GM23248 (cell line): ENCODE measurements around the gene R3HDML. TPM values are rescaled to one million over a fixed set of nuclear protein-coding genes. Genes with fewer than 3 reads are reported as not detected.
A peak's percentile ranks its signal among the peaks of the same experiment; 100 is the strongest.

Source experiments
- DNase-seq: peaks from one replicate; pipeline ENCODE4 v3.0.0-alpha.2; 2015
- H2AFZ ChIP-seq: fragments of 200-600 bp; sonication (generic); 2 replicates; pipeline ENCODE4 v1.6.1; 2016; ENCODE audit warnings: antibody characterized with exemption
- H3F3A ChIP-seq: fragments of 200-600 bp; sonication (generic); 2 replicates; pipeline ENCODE4 v1.6.1; 2016; ENCODE audit warnings: mild to moderate bottlenecking, antibody characterized with exemption, mixed run types; ENCODE audit not compliant: insufficient read depth
- H3K27ac ChIP-seq: fragments of 200-600 bp; sonication (generic); 2 replicates; pipeline ENCODE4 v1.5.1; 2016; ENCODE audit warnings: mild to moderate bottlenecking
- H3K27me3 ChIP-seq: fragments of 200-600 bp; sonication (generic); replicated peaks from 2 replicates; pipeline ENCODE4 v1.6.1; 2016; ENCODE audit warnings: mild to moderate bottlenecking; ENCODE audit not compliant: insufficient read depth
- H3K36me3 ChIP-seq: fragments of 200-600 bp; sonication (generic); 2 replicates; pipeline ENCODE4 v1.6.1; 2016; ENCODE audit warnings: low read depth, mild to moderate bottlenecking
- H3K4me1 ChIP-seq: fragments of 200-600 bp; sonication (generic); 2 replicates; pipeline ENCODE4 v1.6.1; 2016; ENCODE audit warnings: mild to moderate bottlenecking; ENCODE audit not compliant: insufficient read depth
- H3K4me2 ChIP-seq: fragments of 200-600 bp; sonication (generic); one replicate; pipeline ENCODE4 v1.6.1; 2016; ENCODE audit warnings: mild to moderate bottlenecking; ENCODE audit not compliant: unreplicated experiment
- H3K4me3 ChIP-seq: fragments of 200-600 bp; sonication (generic); 2 replicates; pipeline ENCODE4 v1.5.1; 2016; ENCODE audit warnings: mild to moderate bottlenecking
- H3K79me2 ChIP-seq: fragments of 200-600 bp; sonication (generic); 2 replicates; pipeline ENCODE4 v1.6.1; 2016; ENCODE audit warnings: mild to moderate bottlenecking; ENCODE audit not compliant: insufficient read depth
- H3K9ac ChIP-seq: fragments of 200-600 bp; sonication (generic); 2 replicates; pipeline ENCODE4 v1.6.1; 2016; ENCODE audit warnings: mild to moderate bottlenecking
- H3K9me2 ChIP-seq: fragments of 200-600 bp; sonication (generic); 2 replicates; pipeline ENCODE4 v1.6.1; 2016; ENCODE audit warnings: mixed run types, mild to moderate bottlenecking, moderate library complexity; ENCODE audit not compliant: insufficient read depth
- H3K9me3 ChIP-seq: fragments of 200-600 bp; sonication (generic); one replicate; pipeline ENCODE4 v1.6.1; 2017; ENCODE audit warnings: low read depth
- H4K20me1 ChIP-seq: fragments of 200-600 bp; sonication (generic); 2 replicates; pipeline ENCODE4 v1.6.0; 2016; ENCODE audit not compliant: insufficient read depth
- EZH2 ChIP-seq: fragments of 200-600 bp; sonication (generic); IDR thresholded peaks from 2 replicates; pipeline ENCODE4 v1.6.1; 2018; ENCODE audit warnings: antibody characterized with exemption, mild to moderate bottlenecking; ENCODE audit not compliant: insufficient read depth, poor library complexity, severe bottlenecking
- EZH2phosphoT487 ChIP-seq: fragments of 200-600 bp; sonication (generic); IDR thresholded peaks from 2 replicates; pipeline ENCODE4 v1.6.1; 2018; ENCODE audit warnings: antibody characterized with exemption, moderate library complexity, mild to moderate bottlenecking, low read depth; ENCODE audit not compliant: insufficient read depth
- WGBS, 2 experiments: methylation state at CpG; one replicate each; pipeline ENCODE4 v1.1.6; 2015 to 2017; ENCODE audit warnings: low lambda C conversion rate in 2 of 2, low coverage in 1 of 2; ENCODE audit errors: missing lambda C conversion rate in 2 of 2; 5-methylcytosine and 5-hydroxymethylcytosine counted together
- in situ Hi-C: fragments of 300-500 bp; cut with MboI; formaldehyde crosslinking; loops from 2 replicates; pipeline ENCODE4 v1.15.0; 2020
- polyA plus RNA-seq: library from polyadenylated mRNA; unstranded; fragments of >200 nt; fragmentation: Nextera tagmentation; extraction: Ambion mirVana; gene quantifications from 2 replicates; pipeline ENCODE4 v1.2.1, GENCODE V29; 2016
- total RNA-seq: library from RNA; depleted of rRNA; stranded (reverse); fragments of >200 nt; shearing (Covaris generic); gene quantifications from 2 replicates; pipeline ENCODE4 v1.2.3, GENCODE V29; 2014

The R3HDML gene
- total and polyA plus RNA-seq, 2 experiments from 2014 or later, result not detected

GRCh38 chr20:44302736-44303135 is 34.1 kb upstream of the R3HDML start:
- H3K27me3 ChIP-seq, result no peaks in the 10 kb centered on the region
- H3K4me2 ChIP-seq, result no peak overlapping the region
- H3K4me3 ChIP-seq, result no peak overlapping the region
- in situ Hi-C loops, result no loop called here
- no peaks in the 10 kb centered on the region for H3K9me2 ChIP-seq
- H3K79me2 ChIP-seq, result 0 out of 2 replicates have a peak, but pooled peaks cover 2% of the 10 kb centered on the region
- no peak for DNase-seq
- no peaks in the 10 kb centered on the region for H3K4me1 ChIP-seq
- H2AFZ ChIP-seq, result no peak overlapping the region
- no peaks in the 10 kb centered on the region for H3F3A ChIP-seq
- no peak overlapping the region for H3K27ac ChIP-seq
- H3K36me3 ChIP-seq, result no peaks in the 10 kb centered on the region
- no peaks in the 10 kb centered on the region for H3K9me3 ChIP-seq
- TF ChIP-seq EZH2phosphoT487, result no peak
- no peak for TF ChIP-seq EZH2
- no peaks in the 10 kb centered on the region for H4K20me1 ChIP-seq
- 75% methylated on average over 8 of the region's 8 CpGs for WGBS, 2 experiments
- no peak overlapping the region for H3K9ac ChIP-seq

- Histone ChIP-seq H3K9ac (no peak overlapping the region), H3K4me3 (no peak overlapping the region), H3K27me3 (no peaks in the 10 kb centered on the region), H2AFZ (no peak overlapping the region), H3K4me1 (no peaks in the 10 kb centered on the region), H3K36me3 (no peaks in the 10 kb centered on the region), H3F3A (no peaks in the 10 kb centered on the region), H3K9me3 (no peaks in the 10 kb centered on the region), H3K9me2 (no peaks in the 10 kb centered on the region), H3K27ac (no peak overlapping the region), H4K20me1 (no peaks in the 10 kb centered on the region), H3K4me2 (no peak overlapping the region), H3K79me2 (peaks cover 16% of the 10 kb centered on the region; the same call in 1 of the 2 replicates)
- no peak for TF ChIP-seq EZH2
- TF ChIP-seq EZH2phosphoT487, result no peak
- in situ Hi-C loops, result no loop called here
- DNase-seq, result no peak
Measured at GRCh38 chr20:44304383-44304782, 32.5 kb upstream of the R3HDML start.

DNA sequence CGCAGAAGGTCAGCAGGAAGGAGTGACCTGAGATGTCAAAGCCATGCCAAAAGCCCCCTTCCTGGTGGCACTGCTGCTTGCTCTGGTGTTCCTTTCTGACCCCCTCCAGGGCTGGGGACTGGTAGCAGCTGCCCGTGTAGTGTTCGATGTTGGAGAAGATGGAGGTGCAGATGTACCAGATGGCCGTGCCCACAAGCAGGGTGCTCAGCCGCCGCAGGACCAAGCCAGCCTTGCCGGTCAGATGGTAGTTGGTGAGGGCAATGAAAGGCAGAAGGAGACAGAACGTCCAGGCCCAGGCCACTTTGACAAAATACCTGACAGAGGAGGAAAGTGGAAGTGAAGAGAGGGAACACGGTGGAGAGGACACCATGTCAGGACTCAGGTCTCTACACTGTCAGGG is 29.9 kb upstream of the R3HDML start:
- H3K79me2 ChIP-seq, result peaks cover 19% of the 10 kb centered on the region; the same call in 1 of the 2 replicates
- in situ Hi-C loops, result no loop called here
- no peak overlapping the region for H3K4me3 ChIP-seq
- TF ChIP-seq EZH2 (no peak), EZH2phosphoT487 (no peak)
- H3K27ac ChIP-seq, result no peak overlapping the region
- WGBS, 2 experiments, result 76 to 83% methylated on average over 9 of the region's 9 CpGs
- no peaks in the 10 kb centered on the region for H3K9me2 ChIP-seq
- no peaks in the 10 kb centered on the region for H3K36me3 ChIP-seq
- H3K27me3 ChIP-seq, result no peaks in the 10 kb centered on the region
- H3F3A ChIP-seq, result no peaks in the 10 kb centered on the region
- H4K20me1 ChIP-seq, result no peaks in the 10 kb centered on the region
- H3K9ac ChIP-seq, result no peak overlapping the region
- H3K4me2 ChIP-seq, result no peak overlapping the region
- H3K9me3 ChIP-seq, result no peaks in the 10 kb centered on the region
- no peak overlapping the region for H2AFZ ChIP-seq
- 0 out of 2 replicates have a peak, but pooled peaks cover 4% of the 10 kb centered on the region for H3K4me1 ChIP-seq
- no peak for DNase-seq

DNA sequence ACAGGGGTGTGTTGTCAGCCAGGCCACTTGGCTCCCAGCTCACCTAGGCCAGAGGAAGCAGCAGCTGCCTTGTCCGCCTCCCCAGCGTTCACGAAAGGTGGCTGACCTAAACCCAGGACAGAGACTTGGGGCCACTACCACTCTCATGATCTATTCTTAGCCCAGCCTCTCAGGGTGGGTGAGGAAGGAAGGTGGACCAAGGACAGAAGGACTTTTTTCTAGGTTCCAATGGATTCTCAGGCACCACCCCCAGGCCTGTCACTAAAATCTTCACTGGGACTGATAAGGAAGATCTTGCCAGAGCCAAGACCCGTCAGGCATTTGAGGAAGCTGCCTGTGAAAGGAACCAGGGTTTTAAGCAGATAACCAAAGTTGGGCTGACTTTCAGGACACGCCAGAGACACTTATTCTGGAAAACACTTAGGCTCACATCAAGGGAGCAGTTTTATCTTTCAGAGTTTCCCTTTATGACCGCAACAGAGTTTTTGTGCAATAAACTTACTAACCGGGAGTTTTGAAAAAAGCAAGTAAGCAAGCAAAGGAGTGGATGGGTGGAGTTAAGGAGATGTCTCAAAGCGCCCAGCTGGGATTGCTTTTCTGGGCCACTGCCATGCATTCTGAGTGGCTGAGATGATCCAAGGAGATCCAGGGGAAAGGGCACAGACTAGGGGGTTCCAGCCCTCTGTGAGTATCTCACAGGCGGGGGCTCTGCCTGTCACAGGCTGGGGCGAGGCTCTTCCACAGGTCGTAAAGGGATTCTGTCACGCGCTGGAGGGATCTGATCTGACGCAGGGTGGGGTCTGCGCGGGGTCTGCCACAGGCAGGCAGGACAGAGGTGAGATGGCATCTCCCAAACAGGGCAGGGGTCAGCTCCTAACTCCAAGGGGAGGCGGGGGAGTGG is 26.8 kb upstream of the R3HDML start:
- peak overlapping the region; percentile 73 for H3K9ac ChIP-seq
- H3K9me3 ChIP-seq, result no peaks in the 10 kb centered on the region
- TF ChIP-seq EZH2 (no peak), EZH2phosphoT487 (no peak)
- H3F3A ChIP-seq, result no peaks in the 10 kb centered on the region
- no peaks in the 10 kb centered on the region for H3K36me3 ChIP-seq
- H3K9me2 ChIP-seq, result no peaks in the 10 kb centered on the region
- peak overlapping the region; percentile 81 for H3K4me3 ChIP-seq
- no peaks in the 10 kb centered on the region for H3K27me3 ChIP-seq
- H2AFZ ChIP-seq, result peak overlapping the region; percentile 97
- H3K4me2 ChIP-seq, result peak overlapping the region; percentile 89
- peak overlapping the region; percentile 31 for H3K27ac ChIP-seq
- 17% methylated on average over 17 of the region's 17 CpGs for WGBS, 2 experiments
- 0 out of 2 replicates have a peak, but pooled peaks cover 4% of the 10 kb centered on the region for H3K4me1 ChIP-seq
- in situ Hi-C loops, result loop anchor here (10.0 kb wide), 1 partner anchor 195 kb away; no protein-coding TSS in a partner anchor
- no peaks in the 10 kb centered on the region for H4K20me1 ChIP-seq
- peaks cover 19% of the 10 kb centered on the region; the same call in 1 of the 2 replicates for H3K79me2 ChIP-seq
- peak; percentile 84 for DNase-seq
